GM13977 (cell line): Measurements from ENCODE around the gene LBH.
A peak's percentile ranks its signal among the peaks of the same experiment; 100 is the strongest.

Experiments
- DNase-seq: peaks from one replicate; pipeline ENCODE4 v3.0.0; 2012; ENCODE audit warnings: low spot score
- in situ Hi-C: fragments of 300-500 bp; cut with MboI; formaldehyde crosslinking; loops from one replicate; pipeline ENCODE4 v1.12.0; 2022; ENCODE audit warnings: low sequenced_read_pairs, low pct_unique_long_range_greater_than_20kb, mixed read lengths, inconsistent platforms; ENCODE audit not compliant: unreplicated experiment
- TF ChIP-seq, protein P1 (sequence below): IDR thresholded peaks from 2 replicates; pipeline ENCODE4 v1.5.1; 2012; ENCODE audit warnings: mild to moderate bottlenecking, control low read depth; ENCODE audit not compliant: insufficient read depth; ENCODE audit errors: extremely low read depth, missing control alignments

Gene LBH

DNA sequence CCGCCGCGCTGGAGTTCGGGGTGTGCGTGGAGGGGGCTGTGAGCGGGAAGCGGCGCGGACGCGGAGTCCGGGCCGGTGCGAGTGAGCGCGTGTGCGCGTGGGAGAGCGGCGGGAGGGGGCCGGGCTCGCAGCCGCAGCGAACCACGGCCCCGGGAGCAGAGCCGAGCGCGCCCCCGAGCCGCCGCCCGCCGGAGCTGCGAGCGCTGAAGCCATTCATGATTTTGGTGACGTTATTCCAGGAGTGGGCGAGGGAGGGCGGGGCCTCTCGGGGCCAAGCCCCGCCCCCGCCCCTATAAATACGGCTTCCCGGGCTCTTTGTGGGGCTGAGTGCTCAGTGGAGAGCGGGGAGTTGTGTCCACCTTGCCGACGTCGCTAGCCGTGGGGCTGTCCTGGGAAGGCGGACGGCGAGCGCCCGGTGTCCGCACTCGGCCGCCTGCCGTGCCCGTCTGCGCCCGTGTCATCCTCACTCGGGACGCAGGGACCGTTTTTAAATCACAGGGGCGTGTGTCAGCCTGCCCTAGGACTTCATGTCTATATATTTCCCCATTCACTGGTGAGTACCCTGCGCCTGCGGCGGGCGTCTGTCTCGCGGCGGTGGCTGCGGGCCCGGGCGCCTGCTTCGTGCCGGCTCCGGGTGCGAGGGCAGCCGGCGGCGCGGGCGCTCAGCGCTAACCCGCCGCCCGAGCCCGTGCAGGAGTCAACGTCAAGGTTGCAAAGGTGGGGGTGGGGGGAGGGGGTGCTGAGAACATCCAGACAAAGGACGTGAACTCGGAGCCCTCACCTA, at the start of gene LBH:
TSS of gene LBH (plus strand) at position 323 of the 784 bp plus-strand sequence. CDS start at position 528, 205 bp downstream.
- in situ Hi-C loops, result no loop called here
- TF ChIP-seq, protein P1, sequence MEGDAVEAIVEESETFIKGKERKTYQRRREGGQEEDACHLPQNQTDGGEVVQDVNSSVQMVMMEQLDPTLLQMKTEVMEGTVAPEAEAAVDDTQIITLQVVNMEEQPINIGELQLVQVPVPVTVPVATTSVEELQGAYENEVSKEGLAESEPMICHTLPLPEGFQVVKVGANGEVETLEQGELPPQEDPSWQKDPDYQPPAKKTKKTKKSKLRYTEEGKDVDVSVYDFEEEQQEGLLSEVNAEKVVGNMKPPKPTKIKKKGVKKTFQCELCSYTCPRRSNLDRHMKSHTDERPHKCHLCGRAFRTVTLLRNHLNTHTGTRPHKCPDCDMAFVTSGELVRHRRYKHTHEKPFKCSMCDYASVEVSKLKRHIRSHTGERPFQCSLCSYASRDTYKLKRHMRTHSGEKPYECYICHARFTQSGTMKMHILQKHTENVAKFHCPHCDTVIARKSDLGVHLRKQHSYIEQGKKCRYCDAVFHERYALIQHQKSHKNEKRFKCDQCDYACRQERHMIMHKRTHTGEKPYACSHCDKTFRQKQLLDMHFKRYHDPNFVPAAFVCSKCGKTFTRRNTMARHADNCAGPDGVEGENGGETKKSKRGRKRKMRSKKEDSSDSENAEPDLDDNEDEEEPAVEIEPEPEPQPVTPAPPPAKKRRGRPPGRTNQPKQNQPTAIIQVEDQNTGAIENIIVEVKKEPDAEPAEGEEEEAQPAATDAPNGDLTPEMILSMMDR, result peak; percentile 38
- peak; percentile 94 for DNase-seq

- DNase-seq, result no peak
- TF ChIP-seq, protein P1, result no peak
- in situ Hi-C loops, result no loop called here
These were observed 47.3 kb upstream of the LBH start for GRCh38 chr2:30184035-30184434.

GRCh38 chr2:30185178-30185577, 46.2 kb upstream of the LBH start:
- DNase-seq, result no peak
- in situ Hi-C loops, result no loop called here
- TF ChIP-seq, protein P1, result no peak

DNA sequence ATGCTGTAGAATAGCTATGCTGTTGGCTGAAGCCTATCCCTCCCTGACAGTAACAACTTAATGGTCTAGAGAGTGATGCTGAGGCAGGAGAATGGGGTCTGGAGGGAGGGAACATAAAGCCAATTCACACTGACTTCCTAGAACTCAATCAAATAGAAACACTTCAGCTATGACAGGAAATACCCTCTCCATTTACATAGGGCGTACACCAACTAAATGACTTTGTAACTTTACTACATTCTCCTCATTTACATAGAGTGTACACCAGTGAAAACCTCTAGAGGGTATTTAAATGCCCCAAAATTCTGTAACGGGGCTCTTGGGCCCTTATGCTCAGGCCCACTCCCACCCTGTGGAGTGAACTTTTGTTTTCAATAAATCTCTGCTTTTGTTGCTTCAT, 43.0 kb upstream of the LBH start:
- TF ChIP-seq, protein P1, result no peak
- in situ Hi-C loops, result no loop called here
- DNase-seq, result no peak

DNA sequence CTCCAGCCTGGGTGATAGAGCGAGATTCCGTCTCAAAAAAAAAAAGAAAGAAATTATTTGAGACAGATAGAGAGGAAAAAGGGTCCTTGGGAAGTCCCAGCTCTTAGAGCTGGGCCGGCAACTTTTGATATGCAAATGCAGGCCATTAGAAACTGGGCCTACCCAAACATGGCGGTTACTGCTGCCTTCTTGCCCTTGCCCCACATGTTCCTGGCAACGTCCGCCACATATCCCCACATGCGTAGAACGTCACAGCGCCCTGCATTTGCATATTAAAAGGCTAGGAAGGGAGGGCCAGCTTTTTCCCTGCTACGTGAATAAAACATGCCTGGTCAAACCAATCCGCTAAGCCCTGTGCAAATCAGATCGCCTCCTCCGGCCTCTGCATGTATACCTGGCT, 40.7 kb upstream of the LBH start:
- DNase-seq, result no peak
- TF ChIP-seq, protein P1, result no peak
- in situ Hi-C loops, result no loop called here

- TF ChIP-seq, protein P1, result no peak
- in situ Hi-C loops, result no loop called here
- no peak for DNase-seq
These were observed 40.2 kb upstream of the LBH start for GRCh38 chr2:30191107-30191506.
